Measurements from ENCODE around the gene NUP88.
A peak's percentile ranks its signal among the peaks of the same experiment; 100 is the strongest.

The NUP88 gene

DNA sequence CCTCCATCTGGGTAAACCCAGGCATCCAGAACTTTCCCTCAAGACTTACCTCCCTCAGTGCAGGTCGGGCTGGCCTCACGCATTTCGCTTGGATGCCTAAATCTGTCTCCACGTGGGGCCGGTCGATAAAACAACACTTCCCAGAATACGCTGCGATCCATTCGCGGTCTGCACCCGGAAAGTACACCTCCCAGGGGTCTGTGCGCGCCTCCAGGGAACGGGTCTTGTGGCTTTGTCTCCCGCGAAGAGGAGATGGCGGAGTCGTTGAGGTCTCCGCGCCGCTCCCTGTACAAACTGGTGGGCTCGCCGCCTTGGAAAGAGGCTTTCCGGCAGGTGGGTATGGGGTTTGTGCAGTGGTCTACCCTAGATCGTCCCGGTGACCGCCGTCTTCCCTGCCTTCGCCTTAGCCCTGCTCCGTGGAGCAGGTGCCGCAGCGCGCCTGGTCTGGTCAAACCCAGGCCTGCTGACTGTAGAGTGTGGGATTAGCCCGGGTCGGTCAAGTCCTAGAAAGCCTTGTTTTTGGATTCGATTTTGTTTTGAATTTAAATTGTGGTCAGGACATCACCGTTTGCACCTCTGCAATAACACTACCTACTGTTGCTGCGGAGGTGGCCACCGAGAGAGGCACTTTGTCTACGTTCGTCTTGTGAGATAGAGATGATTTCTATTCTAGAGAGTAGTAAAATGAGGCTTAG is 644 bp upstream of the NUP88 start, which contains the start of gene RPAIN:
RPAIN (plus strand) TSS at position 224 of the 695 bp plus-strand sequence; CDS start at position 253, 29 bp downstream.
- DNase-seq (ENCODE audit: low spot score) (peak; percentile 61), FAIRE-seq (no peak)

DNA sequence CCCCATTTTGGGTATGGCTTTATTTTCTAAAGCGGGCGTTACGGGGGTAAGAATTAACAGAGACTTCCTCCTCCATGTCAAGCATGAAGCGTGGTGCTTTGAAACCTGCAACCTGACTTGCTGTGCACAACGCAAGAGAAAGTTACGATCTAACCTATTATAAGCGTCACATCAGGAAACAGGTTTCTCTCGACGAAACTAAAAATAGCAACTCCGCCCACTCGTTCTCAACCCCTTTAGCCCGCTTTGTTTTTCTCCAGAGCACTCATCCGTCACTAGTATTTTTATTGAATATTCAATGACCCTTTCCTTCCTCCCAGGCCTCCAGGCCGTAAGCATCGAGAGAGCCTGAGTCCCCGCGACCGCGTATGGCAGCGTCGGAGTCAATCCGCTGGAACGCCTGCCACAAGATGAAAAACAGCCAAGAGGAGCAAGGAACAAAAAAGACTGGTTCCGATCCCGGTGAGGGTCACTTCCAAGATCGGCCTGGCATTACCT is 555 bp downstream of the NUP88 start:
- FAIRE-seq (no peak), DNase-seq (ENCODE audit: low spot score) (no peak)

DNA sequence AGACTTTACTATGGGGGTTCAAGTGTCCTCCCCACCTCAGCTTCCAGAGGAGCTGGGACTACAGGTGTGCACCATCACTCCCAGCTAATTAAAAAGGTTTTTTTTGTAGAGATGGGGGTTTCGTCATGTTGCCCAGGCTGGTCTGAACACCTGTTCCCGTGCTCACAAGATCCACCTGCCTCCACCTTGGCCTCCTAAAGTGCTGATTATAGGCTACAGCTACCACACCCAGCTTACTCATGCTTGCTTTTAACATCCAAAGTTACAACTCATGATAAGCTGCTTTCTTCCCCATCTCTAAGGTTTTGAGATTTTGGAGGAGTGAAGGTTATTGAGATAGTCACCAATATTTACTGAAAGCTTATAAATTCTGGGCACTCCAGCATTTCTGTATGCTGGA is 2.6 kb downstream of the NUP88 start:
- FAIRE-seq (no peak), DNase-seq (ENCODE audit: low spot score) (no peak)

DNA sequence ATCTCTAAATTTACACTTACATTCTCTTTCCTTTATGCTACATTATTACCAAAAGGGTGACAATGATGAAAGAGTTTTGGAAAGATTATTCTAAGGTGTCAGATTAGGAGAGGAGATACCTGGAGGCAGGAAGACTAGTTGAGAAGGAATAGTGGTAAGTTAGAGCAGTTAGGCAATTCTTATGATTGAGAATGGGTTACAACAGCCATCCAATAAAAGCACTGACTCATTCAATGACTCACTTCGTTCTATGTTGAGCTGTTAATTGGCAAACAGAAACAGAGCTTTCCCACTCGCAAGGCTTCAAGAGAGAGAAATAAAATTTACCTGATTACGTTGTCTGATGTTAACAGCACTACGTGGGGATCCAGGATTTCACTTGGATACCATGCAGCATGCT is 5.8 kb downstream of the NUP88 start:
- peak; percentile 48 for FAIRE-seq

DNA sequence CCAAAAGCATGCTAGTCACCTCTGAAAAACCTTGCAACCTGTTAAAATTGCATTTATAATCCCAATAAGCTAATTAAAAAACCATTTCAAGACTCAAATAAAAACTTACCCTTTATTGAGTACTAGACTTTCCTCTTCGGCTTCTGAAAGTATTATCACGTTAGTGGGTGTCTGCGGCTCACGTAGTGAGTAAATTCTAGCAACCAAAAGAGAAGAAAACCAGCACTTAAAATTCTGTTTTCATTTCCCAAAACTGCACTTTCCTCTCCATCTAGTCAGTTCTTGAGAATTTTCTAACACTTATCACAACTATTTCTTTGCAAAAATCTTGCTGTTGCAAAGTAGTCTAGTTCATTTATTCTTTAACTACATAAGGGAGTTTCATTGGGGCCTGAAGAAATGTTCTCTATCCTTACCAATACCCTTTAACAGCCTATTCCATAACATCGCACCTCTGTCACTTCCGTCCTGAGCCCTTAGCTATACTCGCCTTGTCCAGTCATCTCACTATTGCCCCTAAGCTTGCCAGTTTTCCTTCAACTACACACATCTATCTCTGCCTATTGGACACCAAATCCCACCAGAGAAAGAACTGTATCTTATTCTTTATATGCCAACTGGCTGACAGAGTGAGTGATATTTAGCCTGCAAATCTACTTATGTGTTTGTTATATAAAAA is 8.7 kb downstream of the NUP88 start:
- no peak for FAIRE-seq
- DNase-seq (ENCODE audit: low spot score), result no peak

More for the DNA sequence above, 5.8 kb downstream of the NUP88 start:
- peak; percentile 41 for DNase-seq (ENCODE audit: low spot score)

DNA sequence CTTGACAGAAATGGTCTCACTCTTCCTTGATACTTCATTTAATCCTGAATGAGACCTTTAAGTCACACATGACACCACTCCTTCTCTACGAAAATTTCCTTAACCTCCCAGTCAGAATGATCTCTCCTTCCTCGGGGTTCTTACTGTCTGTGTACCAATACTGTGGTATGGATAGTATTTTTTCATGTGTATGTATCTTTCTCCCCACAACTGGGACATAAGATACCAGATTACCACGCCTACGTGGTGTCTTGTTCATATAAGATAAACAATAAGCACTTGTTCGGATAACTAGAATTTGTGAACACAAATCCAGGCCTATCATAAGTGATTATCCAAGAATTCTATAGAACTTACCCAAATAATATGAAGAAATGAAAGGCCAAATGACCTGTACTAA is 11.3 kb downstream of the NUP88 start:
- no peak for FAIRE-seq

DNA sequence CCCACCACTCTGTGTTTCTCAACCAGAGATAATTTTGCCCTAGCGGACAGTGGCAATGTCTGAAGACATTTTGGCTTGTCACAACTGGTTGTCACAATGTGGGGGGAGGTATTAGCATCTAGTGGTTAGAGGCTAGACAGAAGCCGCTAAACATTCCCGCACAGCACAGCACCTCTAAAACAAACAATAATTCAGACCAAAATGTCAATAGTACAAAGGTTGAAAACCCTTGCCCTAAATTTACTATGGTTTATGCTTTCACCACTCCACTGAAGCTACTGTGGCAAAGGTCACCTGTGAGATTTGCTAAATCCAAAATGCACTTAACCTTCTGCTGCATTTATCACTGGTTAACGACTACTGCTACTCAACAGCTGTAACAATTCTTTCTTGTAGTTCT is 14.1 kb downstream of the NUP88 start:
- no peak for FAIRE-seq
- DNase-seq (ENCODE audit: low spot score), result no peak

More for the DNA sequence above, 11.3 kb downstream of the NUP88 start:
- no peak for DNase-seq (ENCODE audit: low spot score)

DNA sequence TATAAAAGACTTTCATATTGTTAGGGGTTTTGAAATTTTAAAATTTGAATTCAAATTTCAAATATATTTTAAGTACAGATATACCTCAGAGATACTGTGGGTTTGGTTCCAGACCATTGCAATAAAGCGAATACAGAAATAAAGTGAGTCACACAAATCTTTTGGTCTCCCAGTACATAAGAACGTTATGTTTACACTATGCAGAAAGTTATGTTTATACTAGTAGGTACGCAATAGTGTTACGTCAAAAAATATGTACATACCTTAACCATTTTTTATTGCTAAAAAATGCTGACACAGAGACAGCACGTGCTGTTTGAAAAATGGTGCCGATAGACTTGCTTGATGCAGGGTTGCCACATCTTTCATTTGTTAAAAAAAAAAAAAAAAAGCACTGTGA is 19.7 kb downstream of the NUP88 start:
- FAIRE-seq, result no peak
- no peak for DNase-seq (ENCODE audit: low spot score)

DNA sequence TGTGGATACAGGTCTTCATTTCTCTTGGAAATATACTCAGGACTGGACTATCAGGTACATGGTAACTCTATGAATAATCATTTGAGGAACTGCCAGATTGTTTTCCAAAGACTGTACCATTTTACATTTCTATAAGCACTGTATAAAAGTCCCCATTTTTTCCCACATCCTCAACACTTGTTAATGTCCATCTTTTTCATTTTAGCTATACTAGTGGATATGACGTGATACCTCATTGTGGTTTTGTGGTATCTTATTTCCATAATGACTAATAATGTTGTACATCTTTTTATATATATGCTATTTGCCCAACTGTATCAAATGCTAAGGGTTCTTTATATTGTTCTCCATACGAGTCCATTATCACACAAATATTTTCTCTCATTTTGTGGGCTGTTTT is 22.9 kb downstream of the NUP88 start:
- no peak for FAIRE-seq
- DNase-seq (ENCODE audit: low spot score), result no peak

DNA sequence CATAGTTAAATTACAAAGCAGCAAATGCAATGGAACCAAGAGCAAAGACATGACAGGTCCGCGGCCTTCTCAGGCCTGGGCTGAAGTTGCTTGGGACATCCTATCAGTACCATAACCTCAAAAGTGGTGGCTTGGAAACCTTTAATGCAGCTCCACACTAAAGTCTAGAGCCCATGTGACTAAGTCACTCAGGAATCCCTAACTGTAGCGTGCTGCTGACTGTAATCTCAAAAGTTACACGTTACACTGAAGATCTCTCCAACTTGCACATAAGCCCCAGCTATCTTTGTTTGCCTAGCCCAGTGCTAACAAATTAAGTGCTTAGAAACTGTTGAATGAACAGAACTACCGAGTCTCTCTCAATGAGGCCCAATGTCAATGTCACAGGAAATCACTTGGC is 27.8 kb downstream of the NUP88 start:
- FAIRE-seq (no peak), DNase-seq (ENCODE audit: low spot score) (no peak)

DNA sequence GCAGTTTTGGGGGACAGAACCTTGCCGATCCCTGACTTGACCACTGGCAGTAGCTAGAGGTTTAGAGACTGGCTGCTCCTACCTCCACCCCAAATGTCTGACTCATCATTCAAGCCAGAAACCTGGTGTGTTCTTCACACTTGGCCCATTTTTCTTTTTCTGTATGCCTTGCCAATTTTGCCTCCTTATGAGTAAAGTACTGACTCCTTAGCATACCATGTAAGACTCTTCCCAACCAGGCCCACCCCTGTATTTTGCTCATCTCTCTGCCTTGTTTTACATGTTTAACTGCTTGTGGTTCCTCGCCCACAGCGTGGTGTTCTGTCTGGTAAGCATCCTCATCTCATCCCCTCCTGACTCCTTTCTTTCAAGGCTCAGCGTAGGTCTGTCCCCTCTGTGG is 37.9 kb downstream of the NUP88 start:
- no peak for FAIRE-seq
- no peak for DNase-seq (ENCODE audit: low spot score)

DNA sequence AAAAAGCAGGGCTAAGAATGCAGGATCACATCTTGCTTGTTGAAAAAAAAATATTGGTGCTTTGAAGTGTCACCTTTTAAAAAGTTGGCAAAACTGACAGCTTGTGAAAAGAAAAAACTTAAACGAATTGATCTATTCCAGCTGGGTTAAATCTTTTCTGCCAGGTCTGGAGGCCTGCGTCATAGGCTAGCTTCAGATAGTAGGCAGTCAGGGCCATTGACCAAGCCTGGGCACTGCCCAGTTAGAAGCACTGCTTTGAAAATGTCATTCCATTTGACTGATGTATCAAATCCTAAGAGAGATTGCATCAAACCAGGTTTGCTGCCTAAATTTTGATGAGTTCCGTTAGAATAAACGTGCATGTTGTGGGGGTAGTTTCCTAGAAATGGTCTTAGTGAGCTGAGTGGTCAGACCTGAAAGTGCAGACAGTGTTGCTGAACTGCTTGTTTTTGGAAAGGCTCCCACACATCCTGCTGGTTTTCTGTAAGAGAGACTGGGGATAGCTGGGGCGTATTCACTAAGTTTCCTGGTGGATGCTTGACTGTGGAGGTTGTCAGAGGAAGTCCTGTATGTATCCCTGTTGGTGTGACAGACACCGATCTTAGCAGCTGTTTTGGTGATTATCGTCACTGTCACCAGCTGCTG is 38.8 kb downstream of the NUP88 start:
- DNase-seq (ENCODE audit: low spot score) (no peak), FAIRE-seq (no peak)

DNA sequence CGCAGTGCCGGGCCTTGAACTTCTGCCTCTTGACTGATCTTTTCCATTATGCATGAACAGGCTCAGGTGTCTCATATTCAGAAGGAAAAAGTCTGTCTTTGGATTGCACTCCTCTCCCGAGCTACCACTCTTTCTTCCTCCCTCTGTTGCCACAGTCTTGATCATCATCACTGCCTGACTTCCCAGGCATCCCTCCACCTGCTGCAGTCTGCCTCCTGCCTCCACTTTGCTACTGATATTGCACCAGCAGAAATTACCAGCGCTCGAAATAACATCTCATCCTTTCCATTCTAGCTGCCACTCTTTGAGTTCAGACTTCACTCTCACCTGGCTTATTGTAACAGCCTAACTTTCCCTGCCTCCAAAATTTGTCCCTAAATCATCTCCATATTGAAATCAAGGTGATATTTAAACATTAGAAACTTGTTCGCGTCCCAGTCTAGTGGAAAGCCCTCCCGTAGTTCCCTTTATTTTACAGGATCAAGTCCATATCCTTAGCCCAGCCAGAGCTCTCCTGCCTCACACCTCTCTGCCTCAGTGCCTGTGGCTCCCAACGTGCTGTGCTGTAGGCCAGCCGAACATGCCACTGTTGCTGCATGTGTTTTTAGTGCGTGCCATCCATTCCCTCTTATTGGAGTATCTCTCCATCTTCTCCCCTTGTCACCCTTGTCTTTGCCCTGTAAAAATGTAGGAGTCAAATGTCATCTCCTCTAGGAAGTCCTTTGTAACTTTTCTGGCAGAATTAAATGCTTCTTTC is 39.9 kb downstream of the NUP88 start:
- no peak for FAIRE-seq
- DNase-seq (ENCODE audit: low spot score), result no peak

DNA sequence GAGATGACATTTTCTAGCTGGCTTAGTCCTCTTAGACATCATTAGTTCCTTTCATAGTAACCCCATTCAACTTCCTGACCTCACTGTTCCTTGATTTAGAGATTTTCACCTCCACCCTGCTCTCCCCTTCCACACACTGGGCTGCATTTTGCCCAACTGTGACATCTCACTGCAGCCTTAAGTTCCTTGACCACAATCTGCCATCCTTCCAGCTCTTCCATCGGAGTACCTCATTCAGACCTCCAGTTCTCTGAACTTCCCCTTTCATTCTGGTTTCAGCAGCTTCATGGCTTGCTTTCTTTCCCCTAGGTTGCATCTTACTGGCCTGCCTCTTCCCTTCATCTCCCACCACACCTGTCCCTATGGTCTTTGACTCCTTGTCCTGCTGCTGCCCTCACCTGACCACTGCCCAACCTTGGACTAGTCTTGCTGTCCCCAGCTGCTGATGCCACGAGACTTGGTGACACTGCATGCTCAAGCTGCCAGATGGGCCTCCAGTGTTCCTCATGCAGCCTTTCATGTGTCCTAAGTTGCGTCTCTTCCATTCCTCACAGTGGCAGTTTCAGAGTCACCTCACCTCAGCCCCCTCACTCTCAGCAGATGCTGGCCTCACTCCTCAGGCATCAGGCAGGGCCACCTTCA is 40.8 kb downstream of the NUP88 start:
- DNase-seq (ENCODE audit: low spot score) (no peak), FAIRE-seq (no peak)

DNA sequence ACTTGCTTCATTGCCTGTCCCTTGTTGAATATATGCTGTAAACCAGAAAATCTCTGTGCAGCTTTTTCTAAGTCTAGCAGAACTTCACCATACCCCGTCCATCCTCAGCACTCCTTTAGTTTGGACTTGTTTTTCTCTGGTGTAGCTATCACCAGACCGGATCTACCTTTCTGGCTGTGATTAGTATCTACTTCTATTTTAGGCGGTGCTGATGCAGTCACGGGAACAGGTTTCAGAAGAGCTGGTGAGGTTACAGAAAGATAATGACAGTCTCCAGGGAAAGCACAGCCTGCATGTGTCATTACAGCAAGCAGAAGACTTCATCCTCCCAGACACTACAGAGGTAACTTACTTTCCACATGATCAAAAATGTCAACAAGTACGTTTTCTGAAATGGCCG is 46.4 kb downstream of the NUP88 start:
- FAIRE-seq, result no peak
- DNase-seq (ENCODE audit: low spot score), result no peak

DNA sequence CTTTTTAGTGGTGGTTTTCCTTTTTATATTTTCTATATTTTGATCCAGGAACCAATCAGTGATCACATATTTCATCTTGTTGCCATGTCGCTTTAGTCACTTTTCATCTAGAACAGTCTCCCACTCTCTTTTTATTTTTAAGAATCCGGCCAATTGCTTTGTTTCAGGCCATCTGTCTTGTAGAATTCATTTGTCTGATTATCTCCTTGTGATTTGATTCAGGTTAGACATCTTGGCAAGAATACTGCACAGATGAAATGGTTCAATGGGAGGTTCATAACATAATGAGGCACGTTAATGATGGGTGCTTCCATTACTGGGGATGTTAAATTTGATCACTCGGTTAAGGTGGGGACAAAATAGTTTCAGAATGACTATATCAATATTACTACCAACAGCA is 49.1 kb downstream of the NUP88 start:
- no peak for DNase-seq (ENCODE audit: low spot score)
- no peak for FAIRE-seq

DNA sequence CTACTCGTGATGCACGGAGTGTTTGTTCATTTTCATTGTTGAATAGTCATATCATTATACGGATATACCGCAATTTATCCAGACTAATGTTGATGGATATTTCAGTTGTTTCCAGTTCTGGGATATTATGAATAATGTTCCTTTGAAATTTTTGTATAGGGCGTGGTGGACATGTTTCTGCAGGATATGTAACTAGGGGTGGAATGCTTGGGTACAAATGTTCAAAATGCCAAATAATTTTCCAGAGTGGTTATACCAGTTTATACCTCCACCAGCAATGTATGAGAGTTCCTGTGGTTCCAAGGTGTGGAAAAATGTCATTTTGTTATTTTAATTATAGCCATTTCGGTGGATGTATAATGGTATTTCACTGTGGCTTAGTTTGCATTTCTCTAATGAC is 53.6 kb downstream of the NUP88 start:
- FAIRE-seq, result no peak
- DNase-seq (ENCODE audit: low spot score), result no peak

DNA sequence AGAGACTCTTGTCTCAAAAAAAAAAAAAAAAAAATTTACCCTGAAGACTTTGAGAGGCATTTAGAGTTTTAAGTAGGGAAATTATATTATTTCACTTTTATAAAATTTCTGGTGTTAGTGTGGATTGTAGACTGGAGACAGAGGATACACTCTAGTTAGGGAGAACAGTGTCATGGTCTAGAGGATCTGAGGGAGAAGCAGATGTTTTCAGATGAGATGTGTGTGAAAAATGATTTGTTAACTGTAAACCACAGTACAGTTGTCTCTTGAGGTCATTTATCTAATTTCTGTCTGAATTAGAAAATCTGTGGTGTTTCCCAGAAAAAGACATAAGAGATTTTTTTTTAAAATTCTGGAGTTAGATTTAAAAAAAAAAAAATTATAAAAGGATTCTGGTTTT is 54.8 kb downstream of the NUP88 start:
- no peak for FAIRE-seq
- DNase-seq (ENCODE audit: low spot score), result no peak

DNA sequence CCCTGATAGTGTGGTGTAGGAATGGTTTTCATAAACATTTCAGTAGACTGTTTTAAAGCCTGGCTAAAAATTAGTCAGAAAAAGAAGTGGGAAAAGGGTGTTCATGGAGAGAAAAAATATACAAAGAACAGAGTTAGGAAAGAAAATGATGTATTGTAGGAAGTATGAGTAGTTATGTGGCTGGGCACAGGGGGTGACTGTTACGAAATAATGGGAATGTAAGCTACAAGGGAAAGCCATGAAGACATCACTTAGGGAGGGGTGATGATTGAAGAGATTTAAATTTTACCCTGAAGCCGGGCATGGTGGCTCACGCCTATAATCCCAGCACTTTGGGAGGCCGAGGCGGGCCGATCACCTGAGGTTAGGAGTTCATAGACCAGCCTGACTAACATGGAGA is 55.3 kb downstream of the NUP88 start:
- no peak for FAIRE-seq

DNA sequence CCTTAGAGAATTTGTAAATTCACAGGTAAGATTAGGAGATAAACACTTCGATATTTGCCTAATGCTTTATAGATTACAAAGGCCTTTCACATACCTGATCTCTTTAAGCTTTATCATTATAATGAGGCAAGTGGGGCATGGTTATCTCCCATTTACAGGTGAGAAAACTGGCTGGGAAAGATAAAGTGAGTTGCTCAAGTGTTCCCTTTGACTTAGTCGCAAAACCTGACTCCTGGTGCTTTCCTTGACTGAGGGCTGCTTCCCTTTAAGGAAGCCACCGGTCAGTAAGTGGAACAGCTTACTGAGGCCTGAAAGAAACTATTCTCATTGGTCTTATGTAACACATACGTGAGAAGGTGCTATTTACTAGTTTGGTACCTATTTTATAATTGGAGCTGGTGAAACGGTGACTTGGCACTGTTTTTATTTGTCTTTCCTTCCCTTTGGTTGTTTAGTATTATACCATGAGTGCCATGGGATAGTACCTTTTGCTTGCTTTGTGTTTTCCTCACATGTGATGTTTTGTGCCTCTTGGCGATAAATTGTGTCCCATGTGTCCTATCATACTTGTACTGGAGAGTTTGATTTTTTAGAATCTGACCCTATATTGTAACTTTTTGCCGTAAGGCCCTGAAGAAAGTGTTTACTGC is 57.2 kb downstream of the NUP88 start:
- DNase-seq (ENCODE audit: low spot score) (no peak), FAIRE-seq (no peak)

More for the DNA sequence above, 55.3 kb downstream of the NUP88 start:
- DNase-seq (ENCODE audit: low spot score), result no peak

DNA sequence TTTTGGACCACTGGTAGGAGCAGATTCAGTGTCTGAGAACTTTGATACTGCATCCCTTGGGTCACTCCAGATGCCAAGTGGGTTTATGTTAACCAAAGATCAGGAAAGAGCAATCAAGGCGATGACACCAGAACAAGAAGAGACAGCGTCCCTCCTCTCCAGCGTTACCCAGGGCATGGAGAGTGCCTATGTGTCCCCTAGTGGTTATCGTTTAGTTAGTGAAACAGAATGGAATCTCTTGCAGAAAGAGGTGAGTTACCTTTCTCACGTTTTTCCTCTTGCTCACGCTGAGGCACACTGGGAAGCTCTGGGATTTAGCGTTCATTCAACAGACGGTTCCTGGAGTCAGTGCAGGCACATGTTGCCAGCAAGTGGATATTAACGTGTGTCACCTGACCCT is 58.0 kb downstream of the NUP88 start:
- FAIRE-seq (no peak), DNase-seq (ENCODE audit: low spot score) (no peak)
